Measurements from ENCODE around the gene MEIS2.

MEIS2 gene

GRCh38 chr15:37072181-37072580, 28.2 kb downstream of the MEIS2 start:
- DNase-seq, result no peak

GRCh38 chr15:37071134-37071533, 29.2 kb downstream of the MEIS2 start:
- no peak for DNase-seq

GRCh38 chr15:37070686-37071085, 29.7 kb downstream of the MEIS2 start:
- DNase-seq, result no peak

- no peak for DNase-seq
Measured at GRCh38 chr15:37061996-37062395, 38.4 kb downstream of the MEIS2 start.

DNA sequence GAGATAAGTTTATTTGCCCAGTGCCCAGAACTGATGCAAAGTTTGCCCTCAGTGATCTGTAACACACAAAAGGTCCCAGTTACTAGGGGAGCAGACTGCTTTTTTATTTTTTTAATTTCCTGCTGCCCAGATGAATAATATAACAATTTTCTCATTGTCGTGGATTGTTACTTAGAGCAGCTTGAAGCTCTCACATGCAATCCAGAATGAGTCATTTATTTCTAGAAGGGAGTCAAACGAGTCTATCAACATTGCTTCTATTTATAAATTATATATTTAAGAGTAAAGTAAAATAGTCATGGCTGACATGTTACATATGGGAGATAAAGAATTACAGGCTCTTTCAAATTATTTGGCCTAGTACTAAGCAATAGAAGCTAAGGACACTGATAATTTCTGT, 41.3 kb downstream of the MEIS2 start:
- DNase-seq, result no peak

GRCh38 chr15:37058316-37058985, 41.9 kb downstream of the MEIS2 start:
- DNase-seq, result no peak

DNA sequence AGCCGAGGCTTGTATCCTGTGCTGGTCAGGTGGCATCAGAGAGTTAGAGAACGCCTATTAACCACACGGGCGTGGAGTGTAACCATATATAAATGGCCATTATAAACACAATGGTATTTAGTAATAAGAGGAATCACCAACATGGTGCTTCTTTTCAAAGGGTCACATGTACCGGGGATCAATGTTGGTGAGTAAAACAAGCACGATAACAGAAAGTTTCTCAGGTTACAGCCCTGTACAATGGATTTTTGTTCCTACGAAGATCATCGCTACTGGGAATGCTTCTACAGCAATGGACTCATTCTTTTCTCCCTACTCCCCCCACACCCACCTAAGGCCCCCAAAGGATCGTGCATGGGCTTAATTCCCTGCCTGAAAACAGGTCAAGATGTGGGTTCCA, 42.5 kb downstream of the MEIS2 start:
- no peak for DNase-seq

GRCh38 chr15:37057256-37057655, 43.1 kb downstream of the MEIS2 start:
- DNase-seq, result no peak

- no peak for DNase-seq
Measured at GRCh38 chr15:37056177-37057121, 43.9 kb downstream of the MEIS2 start.

DNA sequence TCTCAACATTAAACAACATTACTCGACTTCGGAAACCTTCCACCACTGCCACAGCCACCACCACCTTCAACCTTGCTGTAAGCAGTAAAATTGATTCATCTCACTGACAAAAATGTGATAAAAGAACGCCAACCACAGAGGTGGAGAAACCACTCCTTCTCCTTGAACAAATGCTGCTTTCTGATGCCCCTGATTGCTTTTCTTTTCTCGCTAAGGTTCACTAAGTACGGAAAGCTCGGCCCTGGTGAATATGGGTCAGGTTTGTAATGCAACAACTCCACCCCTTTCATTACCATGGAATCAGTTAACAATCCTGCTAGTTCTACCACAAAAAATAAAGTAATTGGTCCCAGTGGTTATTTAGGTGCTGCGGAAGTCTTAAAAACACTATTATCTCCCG, 44.9 kb downstream of the MEIS2 start:
- DNase-seq, result no peak

DNA sequence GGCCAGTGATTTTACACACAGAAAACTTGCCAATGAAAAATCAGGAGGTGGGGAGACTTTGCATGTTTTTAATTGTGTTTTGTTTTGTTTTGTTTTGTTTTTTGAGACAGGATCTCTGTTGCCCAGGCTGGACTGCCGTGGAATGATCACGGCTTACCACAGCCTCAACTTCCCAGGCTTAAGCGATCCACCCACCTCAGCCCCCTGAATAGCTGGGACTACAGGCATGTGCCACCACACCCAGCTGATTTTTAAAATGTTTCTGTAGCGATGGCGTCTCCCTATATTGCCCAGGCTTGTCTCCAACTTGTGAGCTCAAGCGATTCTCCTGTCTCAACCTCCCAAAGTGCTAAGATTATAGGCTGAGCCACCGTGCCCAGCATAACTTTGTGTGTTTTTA, 46.0 kb downstream of the MEIS2 start:
- DNase-seq, result no peak

- no peak for DNase-seq
Measured at GRCh38 chr15:37053166-37053565, 47.2 kb downstream of the MEIS2 start.

DNA sequence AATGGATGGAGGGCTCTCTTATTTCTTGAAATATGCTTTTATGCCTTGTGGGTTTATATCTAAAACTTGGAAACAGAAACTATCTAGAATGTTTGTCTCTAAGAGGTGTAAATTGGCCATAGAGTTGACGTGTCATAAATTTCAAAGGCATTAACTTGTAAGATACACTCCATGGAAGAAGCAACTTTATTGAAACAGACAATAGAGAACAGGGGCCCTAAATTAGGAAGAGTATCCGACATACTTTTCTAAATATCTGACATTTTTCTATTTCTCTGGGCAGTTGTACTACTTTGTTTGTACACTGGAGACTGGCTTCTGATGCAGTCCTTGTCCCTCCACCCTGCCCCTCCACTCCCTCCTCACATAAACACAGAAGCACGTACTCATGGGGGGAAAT, 50.0 kb downstream of the MEIS2 start:
- DNase-seq, result no peak

DNA sequence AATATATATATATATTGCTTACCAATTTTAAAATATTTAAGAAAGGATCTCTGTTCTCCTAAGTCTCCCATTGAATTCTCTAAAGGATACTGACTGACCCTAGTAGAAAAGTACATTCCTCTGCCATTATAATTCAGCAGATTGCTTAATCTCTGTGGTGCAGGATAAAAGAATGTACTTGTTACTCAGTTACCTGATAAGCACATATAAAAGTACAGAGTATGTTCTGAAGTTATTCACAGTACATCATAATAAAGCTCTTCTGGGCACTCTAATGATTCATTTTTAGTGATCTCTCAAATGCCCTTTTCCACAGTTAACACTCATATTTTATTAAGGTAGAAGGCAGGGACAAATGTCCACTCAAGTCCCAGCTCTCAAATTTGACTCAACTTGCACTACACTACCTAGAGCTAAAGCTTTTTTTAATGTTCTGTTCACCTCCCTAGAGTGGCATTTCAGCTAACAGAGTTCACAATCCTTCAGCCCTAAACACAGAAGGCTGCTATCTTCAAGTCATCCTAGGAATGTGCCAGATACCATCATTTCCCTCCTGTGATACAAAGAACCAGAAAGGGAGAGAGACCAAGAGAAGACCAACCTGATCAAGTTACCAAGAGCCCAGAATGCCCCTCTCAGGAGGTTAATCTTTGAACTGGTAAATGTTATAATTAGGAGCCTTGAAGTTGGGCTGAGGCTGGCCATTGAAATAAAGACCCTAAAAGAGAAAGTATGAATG, 53.3 kb downstream of the MEIS2 start:
- no peak for DNase-seq

- DNase-seq, result no peak
Measured at GRCh38 chr15:37045859-37046740, 54.2 kb downstream of the MEIS2 start.

DNA sequence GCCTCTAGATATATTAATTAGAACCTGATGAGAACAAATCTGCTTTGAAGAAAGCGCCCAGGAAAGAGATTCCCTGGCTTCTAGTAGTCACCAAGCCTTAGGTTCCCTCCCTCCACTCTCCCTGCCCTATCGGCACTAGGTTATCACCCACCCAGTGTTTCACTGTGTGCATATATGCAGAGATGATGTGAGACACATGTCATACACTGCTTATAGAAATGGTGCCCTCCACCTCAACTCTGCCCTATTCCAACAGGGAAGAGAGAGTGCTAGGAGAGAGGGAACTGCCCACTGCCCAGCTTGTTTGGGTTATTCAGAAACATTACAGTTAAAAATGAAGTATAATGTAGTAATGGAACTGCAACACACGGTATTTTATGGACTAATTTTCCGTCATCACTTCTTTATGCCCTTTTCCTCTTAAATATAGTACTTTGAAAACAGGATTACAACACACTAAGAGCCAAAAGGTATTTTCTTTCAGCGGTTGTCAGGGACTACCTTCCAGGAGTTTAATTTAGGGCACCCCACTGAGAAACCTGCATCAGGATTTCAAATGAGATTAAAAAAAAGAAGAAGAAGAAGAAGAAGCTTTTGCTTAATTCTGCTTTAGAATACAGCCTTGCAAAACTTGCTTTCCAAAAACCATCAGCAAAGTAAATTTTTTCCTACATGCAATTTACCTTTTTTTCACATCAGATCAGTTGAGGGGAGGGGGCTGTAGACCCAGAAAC, 55.3 kb downstream of the MEIS2 start:
- DNase-seq, result no peak

- no peak for DNase-seq
Measured at GRCh38 chr15:37041836-37042235, 58.5 kb downstream of the MEIS2 start.

- no peak for DNase-seq
Measured at GRCh38 chr15:37041042-37041441, 59.3 kb downstream of the MEIS2 start.

GRCh38 chr15:37040072-37040742, 60.1 kb downstream of the MEIS2 start:
- no peak for DNase-seq

DNA sequence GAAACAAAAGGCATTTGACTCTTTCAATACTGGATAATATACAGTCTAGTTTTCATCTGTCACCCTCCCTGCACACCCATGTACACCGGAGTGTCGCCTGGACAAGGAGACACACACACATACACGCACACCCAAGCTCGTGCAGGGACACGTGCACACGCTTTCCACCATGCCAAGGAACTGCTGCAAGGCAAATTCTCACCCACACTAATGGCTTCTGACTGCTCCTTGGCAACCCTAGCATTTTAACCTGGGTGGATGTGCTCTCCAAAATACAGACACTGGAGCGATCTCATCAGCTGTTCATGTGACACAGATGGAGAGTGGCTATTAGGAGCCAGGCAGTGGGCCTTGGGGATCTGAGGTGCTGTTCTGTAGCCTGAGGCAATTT, 61.6 kb downstream of the MEIS2 start:
- DNase-seq, result no peak
